MM.1S (cell line): ENCODE measurements around the gene S100Z.

Experiments used
- DNase-seq: peaks from one replicate; pipeline ENCODE4 v3.0.0-alpha.2; 2015
- H2AFZ ChIP-seq: fragments of 300-600 bp; sonication (generic); 2 replicates; pipeline ENCODE4 v1.6.0; 2016; ENCODE audit warnings: antibody characterized with exemption, low read length
- H3F3A ChIP-seq: fragments of 300-600 bp; sonication (generic); 2 replicates; pipeline ENCODE4 v1.6.1; 2016; ENCODE audit warnings: mild to moderate bottlenecking, antibody characterized with exemption, low read length, moderate library complexity, mixed read lengths; ENCODE audit not compliant: insufficient read depth
- H3K27ac ChIP-seq: fragments of 300-600 bp; sonication (generic); 2 replicates; pipeline ENCODE4 v1.5.1; 2016; ENCODE audit warnings: mild to moderate bottlenecking, low read length
- H3K27me3 ChIP-seq: fragments of 300-600 bp; sonication (generic); replicated peaks from 2 replicates; pipeline ENCODE4 v1.6.0; 2016; ENCODE audit warnings: low read length; ENCODE audit not compliant: insufficient read depth
- H3K36me3 ChIP-seq: fragments of 300-600 bp; sonication (generic); replicated peaks from 2 replicates; pipeline ENCODE4 v1.6.1; 2016; ENCODE audit warnings: mild to moderate bottlenecking, low read length, mixed read lengths; ENCODE audit not compliant: insufficient read depth
- H3K4me1 ChIP-seq: fragments of 300-600 bp; sonication (generic); 2 replicates; pipeline ENCODE4 v1.6.1; 2016; ENCODE audit warnings: low read length, mixed read lengths
- H3K4me2 ChIP-seq: fragments of 300-600 bp; sonication (generic); 2 replicates; pipeline ENCODE4 v1.6.0; 2016; ENCODE audit warnings: low read depth, low read length
- H3K4me3 ChIP-seq: fragments of 300-600 bp; sonication (generic); 2 replicates; pipeline ENCODE4 v1.5.1; 2016; ENCODE audit warnings: low read length, mixed read lengths
- H3K79me2 ChIP-seq: fragments of 300-600 bp; sonication (generic); 2 replicates; pipeline ENCODE4 v1.6.1; 2016; ENCODE audit warnings: mixed run types, low read length, mixed read lengths
- H3K9ac ChIP-seq: fragments of 300-600 bp; sonication (generic); 2 replicates; pipeline ENCODE4 v1.6.1; 2016; ENCODE audit warnings: low read length, mixed read lengths
- H3K9me2 ChIP-seq: fragments of 300-600 bp; sonication (generic); replicated peaks from 2 replicates; pipeline ENCODE4 v1.6.1; 2016; ENCODE audit warnings: mild to moderate bottlenecking, low read length, mixed read lengths; ENCODE audit not compliant: insufficient read depth
- H3K9me3 ChIP-seq: fragments of 300-600 bp; sonication (generic); replicated peaks from 2 replicates; pipeline ENCODE4 v1.6.1; 2016; ENCODE audit warnings: mild to moderate bottlenecking, low read length, mixed read lengths; ENCODE audit not compliant: insufficient read depth
- H4K20me1 ChIP-seq: fragments of 300-600 bp; sonication (generic); 2 replicates; pipeline ENCODE4 v1.6.1; 2016; ENCODE audit warnings: mild to moderate bottlenecking, low read length, moderate library complexity, mixed read lengths; ENCODE audit not compliant: insufficient read depth
- CTCF ChIP-seq: fragments of 300-600 bp; sonication (generic); IDR thresholded peaks from 2 replicates; pipeline ENCODE4 v1.5.1; 2016; ENCODE audit warnings: antibody characterized with exemption, low read length, mixed read lengths
- EZH2 ChIP-seq: fragments of 300-600 bp; sonication (generic); optimal IDR thresholded peaks from 2 replicates; pipeline ENCODE3; 2017; ENCODE audit warnings: low read depth, mild to moderate bottlenecking, antibody characterized with exemption, low read length, mixed read lengths
- EZH2phosphoT487 ChIP-seq: fragments of 300-600 bp; sonication (generic); IDR thresholded peaks from 2 replicates; pipeline ENCODE4 v1.6.1; 2018; ENCODE audit warnings: antibody characterized with exemption, low read length

S100Z gene

GRCh38 chr5:76870046-76870445 lies 20.2 kb downstream of the S100Z start:
- Histone ChIP-seq H3F3A (peaks cover 15% of the 10 kb centered on the region), H2AFZ (no peak overlapping the region), H4K20me1 (no peaks in the 10 kb centered on the region), H3K4me2 (no peak overlapping the region), H3K27me3 (no peaks in the 10 kb centered on the region), H3K27ac (no peak overlapping the region), H3K36me3 (no peaks in the 10 kb centered on the region), H3K9ac (no peak overlapping the region), H3K9me3 (no peaks in the 10 kb centered on the region), H3K79me2 (no peaks in the 10 kb centered on the region), H3K4me3 (no peak overlapping the region), H3K4me1 (peaks cover 11% of the 10 kb centered on the region), H3K9me2 (no peaks in the 10 kb centered on the region)
- DNase-seq: no peak
- no peak for TF ChIP-seq EZH2
- TF ChIP-seq EZH2phosphoT487: no peak
- TF ChIP-seq CTCF: no peak

GRCh38 chr5:76874088-76874581 lies 24.3 kb downstream of the S100Z start:
- Histone ChIP-seq H3F3A (peaks cover 21% of the 10 kb centered on the region), H3K36me3 (0 out of 2 replicates have a peak, but pooled peaks cover 3% of the 10 kb centered on the region), H3K9me2 (no peaks in the 10 kb centered on the region), H4K20me1 (no peaks in the 10 kb centered on the region), H3K27ac (peak overlapping the region; percentile 84), H3K27me3 (no peaks in the 10 kb centered on the region), H3K4me1 (peaks cover 11% of the 10 kb centered on the region), H2AFZ (peak overlapping the region; percentile 36), H3K9ac (peak overlapping the region; percentile 37; the same call in 1 of the 2 replicates), H3K79me2 (peaks cover 21% of the 10 kb centered on the region; the same call in 1 of the 2 replicates), H3K4me2 (peak overlapping the region; percentile 76), H3K4me3 (peak overlapping the region; percentile 23), H3K9me3 (no peaks in the 10 kb centered on the region)
- peak; percentile 90 for DNase-seq
- TF ChIP-seq EZH2 (no peak), CTCF (no peak), EZH2phosphoT487 (no peak)

GRCh38 chr5:76888733-76889300 lies 39.0 kb downstream of the S100Z start:
- H4K20me1 ChIP-seq: no peaks in the 10 kb centered on the region
- no peaks in the 10 kb centered on the region for H3K9me3 ChIP-seq
- H3K4me2 ChIP-seq: no peak overlapping the region
- no peak overlapping the region for H3K9ac ChIP-seq
- H3K4me1 ChIP-seq: no peaks in the 10 kb centered on the region
- TF ChIP-seq EZH2 (no peak), EZH2phosphoT487 (no peak), CTCF (no peak)
- H3K79me2 ChIP-seq: no peaks in the 10 kb centered on the region
- no peaks in the 10 kb centered on the region for H3K27me3 ChIP-seq
- no peaks in the 10 kb centered on the region for H3K9me2 ChIP-seq
- H2AFZ ChIP-seq: no peak overlapping the region
- no peak overlapping the region for H3K27ac ChIP-seq
- DNase-seq: no peak
- no peaks in the 10 kb centered on the region for H3F3A ChIP-seq
- no peaks in the 10 kb centered on the region for H3K36me3 ChIP-seq
- H3K4me3 ChIP-seq: no peak overlapping the region
